AG09319 (cell line): ENCODE data around the gene PRKCI.

Source experiments
- DNase-seq: peaks from one replicate; pipeline ENCODE4 v3.0.0-alpha.2; 2010; ENCODE audit warnings: low read depth; ENCODE audit errors: extremely low read depth
- CTCF ChIP-seq: IDR thresholded peaks from 2 replicates; pipeline ENCODE4 v1.5.1; 2011; ENCODE audit warnings: low read depth, mild to moderate bottlenecking, inconsistent platforms, low read length, moderate library complexity

PRKCI gene

GRCh38 chr3:170207717-170208116 is 14.5 kb upstream of the PRKCI start:
- TF ChIP-seq CTCF: no peak
- no peak for DNase-seq

- no peak for TF ChIP-seq CTCF
These were observed 10.6 kb upstream of the PRKCI start for GRCh38 chr3:170211668-170212067.

GRCh38 chr3:170219850-170220249 is 2.4 kb upstream of the PRKCI start:
- DNase-seq: no peak
- no peak for TF ChIP-seq CTCF

More at GRCh38 chr3:170211668-170212067, 10.6 kb upstream of the PRKCI start:
- DNase-seq: no peak

GRCh38 chr3:170220871-170221270 is 1.4 kb upstream of the PRKCI start:
- DNase-seq: no peak
- no peak for TF ChIP-seq CTCF

- peak; percentile 2; the same call in 1 of the 2 replicates for TF ChIP-seq CTCF
- DNase-seq: no peak
These were observed 670 bp downstream of the PRKCI start for GRCh38 chr3:170222647-170223541.

- no peak for TF ChIP-seq CTCF
- DNase-seq: no peak
These were observed 2.9 kb downstream of the PRKCI start for GRCh38 chr3:170225166-170225565.

GRCh38 chr3:170226426-170226960 is 4.3 kb downstream of the PRKCI start:
- no peak for TF ChIP-seq CTCF
- no peak for DNase-seq
